HG03469 (cell line): ENCODE measurements around the gene MAN1A1.

Experiments
- ATAC-seq: cut with Tn5 transposase; IDR thresholded peaks from one replicate; pipeline ENCODE4 v1.9.1; 2021; ENCODE audit warnings: mild to moderate bottlenecking, moderate library complexity, moderate number of reproducible peaks; ENCODE audit not compliant: unreplicated experiment

MAN1A1 gene

DNA sequence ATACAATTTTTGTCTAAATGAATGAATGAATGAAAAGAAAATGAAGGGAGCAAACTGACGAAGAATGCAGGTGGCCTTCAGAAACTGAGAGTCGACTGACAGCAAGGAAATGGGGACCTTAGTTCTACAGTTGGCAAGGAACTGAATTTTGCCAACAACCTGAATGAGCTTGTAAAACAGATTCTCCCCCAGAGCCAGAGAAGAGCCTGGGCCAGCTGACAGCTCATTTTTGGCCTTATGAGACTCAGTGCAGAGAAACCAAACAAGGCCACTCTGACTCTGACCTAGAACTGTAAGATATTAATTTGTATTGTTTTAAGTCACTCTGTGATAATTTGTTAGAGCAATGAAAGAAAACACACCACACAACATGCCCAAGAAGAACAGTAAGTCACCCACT is 21.8 kb downstream of the MAN1A1 start:
- ATAC-seq: no peak

DNA sequence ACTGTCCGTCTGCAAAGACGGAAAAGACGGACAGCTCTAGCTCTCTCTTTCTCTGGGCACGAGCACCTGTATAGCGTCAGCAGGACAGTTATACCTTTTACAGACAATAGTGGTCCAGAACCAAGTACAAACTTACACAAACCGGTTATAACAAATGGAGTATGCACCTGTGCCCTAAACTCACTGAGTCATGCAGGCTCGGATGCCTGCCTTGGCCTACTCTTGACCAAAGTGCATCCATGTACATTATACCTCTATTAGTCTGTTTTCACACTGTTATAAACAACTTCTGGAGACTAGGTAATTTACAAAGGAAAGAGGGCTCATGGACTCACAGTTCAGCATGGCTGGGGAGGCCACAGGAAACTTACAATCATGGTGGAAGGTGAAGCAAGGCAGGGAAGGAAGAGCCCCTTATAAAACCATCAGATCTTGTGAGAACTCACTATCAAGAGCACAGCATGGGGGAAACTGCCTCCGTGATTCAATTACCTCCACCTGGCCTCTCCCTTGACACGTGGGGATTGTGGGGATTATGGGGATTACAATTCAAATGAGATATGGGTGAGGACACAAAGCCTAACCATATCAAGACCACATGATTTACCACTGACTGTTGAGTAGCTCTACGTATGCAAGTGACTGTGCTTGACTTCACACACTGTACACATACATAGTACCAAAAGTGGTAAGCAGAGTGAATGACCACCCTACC is 23.1 kb downstream of the MAN1A1 start:
- no peak for ATAC-seq

DNA sequence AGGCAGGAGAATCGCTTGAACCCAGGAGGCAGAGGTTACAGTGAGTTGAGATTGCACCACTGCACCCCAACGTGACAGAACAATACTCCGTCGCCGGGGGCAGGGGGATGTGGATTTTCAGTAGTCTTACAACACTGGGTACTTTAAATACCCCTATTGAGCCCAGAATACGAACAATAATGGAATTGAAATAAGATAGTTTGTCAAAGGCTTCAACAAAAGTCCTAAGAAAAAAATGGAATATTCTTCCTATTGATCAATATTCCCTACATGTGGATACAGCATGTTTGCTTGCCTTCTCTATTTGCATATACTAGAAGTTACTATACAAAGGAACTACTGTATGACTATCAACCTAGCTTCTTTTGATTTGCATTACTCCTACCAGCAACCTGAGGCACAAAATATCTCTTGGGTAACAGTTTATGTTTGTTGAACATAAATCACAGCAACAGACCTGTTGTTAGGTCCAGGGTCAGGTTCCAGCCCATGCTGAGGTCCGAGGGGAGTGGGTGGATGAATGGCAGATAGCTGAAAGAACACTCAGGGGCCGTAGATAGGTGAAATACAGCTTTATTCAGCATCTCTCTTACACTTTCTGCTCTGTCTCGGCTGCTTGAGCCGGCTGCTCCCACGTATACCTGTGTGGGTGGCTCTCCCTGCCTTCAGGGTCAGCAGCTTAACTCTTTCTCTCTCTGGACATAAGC is 23.8 kb downstream of the MAN1A1 start:
- ATAC-seq: no peak

DNA sequence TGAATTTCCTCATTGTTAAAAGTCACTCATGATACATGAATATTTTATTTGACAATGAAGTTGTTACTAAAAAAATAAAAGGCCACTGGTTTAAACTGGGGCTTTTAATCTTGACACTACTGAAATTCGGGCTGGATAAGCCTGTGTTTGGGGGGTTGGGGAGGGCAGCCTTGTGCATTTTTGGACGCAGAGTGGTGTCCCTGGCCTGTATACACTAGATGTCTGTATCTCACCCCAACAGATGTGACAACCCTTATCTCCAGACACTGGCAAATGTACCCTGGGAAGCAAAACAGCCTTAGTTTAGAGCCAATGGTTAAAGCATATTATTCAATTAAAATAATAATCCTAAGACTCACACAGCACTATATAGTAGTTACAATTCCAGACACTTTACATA is 24.8 kb downstream of the MAN1A1 start:
- no peak for ATAC-seq

DNA sequence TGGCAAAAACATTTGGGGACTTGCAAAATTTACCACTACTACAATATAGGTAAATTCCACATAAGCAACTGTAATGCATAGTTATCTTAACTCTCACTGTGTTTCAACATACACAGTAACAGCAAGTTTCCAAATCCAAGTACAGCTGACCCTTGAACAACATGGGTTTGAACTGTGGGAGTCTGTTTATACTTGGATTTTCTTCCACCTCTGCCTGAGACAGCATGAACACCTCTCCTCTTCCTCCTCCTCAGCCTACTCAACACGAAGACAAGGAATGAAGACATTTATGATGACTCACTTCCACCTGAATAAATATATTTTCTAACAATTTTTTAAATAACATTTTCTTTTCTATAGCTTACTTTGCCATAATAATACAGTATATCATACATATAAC is 25.6 kb downstream of the MAN1A1 start:
- no peak for ATAC-seq

DNA sequence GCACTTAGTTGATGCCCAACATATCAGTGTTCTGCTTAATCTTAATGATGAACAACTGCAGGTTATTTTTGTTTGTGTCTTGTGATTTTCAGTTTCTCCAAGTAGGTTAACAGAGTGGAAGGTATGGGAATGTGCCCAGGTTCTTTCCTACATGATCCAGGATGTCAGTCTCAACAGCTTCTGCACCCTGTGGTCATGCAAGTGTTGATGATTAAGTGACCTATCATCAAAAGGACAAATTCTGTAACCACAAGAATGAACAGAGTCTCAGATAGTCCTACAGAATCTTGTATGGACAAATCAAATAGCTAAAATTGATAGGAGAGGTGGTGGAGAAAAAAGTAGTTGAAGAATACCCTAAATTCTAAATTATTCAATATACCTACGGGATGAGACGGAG is 26.1 kb downstream of the MAN1A1 start:
- no peak for ATAC-seq

DNA sequence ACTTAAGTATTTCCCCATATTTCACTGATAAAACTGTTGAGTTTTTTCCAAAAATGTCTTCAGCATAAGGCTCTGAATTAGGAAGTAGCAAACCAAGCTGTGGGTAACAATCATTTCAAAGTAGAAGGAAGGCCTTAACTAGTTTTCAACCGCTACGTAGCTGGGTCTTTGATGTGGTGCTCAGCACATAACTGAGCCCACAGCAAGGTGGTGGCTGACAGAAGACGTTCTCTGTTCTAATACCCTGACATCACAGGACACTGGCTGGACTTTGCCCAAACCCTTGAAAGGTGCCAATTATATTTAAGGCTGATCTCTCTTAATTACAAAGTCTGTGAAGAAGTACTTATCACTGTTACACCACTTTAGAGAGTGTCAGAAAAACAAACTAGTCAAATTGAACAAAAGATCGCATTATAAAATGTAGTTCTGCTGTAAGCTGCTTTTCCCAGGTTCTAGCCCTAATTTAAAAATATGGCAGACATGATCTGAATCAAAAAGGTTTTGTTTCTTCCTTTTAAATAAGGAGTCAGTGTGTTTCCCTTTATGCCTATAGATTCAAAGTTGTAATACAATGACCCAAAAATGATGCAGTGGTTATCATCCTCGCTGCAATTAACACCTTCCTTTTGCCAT is 26.7 kb downstream of the MAN1A1 start:
- ATAC-seq: no peak

DNA sequence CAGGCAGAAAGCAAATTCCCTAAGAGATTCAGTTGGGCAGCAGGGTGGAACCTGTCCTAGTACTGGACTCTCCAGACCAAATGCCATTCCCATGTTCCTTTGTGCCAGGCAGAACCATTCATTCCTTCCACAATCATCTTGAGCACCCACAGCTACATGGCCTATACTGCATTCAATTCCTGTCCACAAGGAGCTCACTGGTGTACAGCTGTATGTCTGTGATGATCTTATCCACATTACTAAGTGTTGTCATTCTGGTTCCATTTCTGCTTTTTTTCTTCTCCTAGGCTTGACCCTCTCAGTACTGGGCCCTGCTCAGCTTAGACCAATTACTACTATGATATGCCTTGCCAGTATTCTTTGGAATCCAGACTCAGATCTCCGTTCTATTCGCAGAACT is 27.5 kb downstream of the MAN1A1 start:
- ATAC-seq: no peak

DNA sequence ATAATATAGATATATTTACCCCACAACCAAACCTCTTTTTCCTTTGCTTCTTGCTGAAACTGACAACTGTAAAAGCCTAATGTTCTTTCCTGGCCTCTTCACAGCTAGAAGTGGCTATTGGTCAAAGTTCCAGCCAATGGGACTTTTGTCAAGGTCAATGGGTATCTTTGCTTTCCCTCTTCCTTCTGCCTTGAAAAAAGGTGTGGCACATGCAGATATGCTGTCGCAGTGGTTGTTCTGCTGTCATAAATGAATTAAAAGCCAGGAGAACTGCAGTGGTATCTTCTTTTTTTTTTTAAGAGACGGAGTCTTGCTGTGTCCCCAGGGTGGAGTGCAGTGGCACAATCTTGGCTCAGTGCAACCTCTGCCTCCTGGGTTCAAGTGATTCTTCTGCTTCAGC is 29.9 kb downstream of the MAN1A1 start:
- ATAC-seq: no peak

DNA sequence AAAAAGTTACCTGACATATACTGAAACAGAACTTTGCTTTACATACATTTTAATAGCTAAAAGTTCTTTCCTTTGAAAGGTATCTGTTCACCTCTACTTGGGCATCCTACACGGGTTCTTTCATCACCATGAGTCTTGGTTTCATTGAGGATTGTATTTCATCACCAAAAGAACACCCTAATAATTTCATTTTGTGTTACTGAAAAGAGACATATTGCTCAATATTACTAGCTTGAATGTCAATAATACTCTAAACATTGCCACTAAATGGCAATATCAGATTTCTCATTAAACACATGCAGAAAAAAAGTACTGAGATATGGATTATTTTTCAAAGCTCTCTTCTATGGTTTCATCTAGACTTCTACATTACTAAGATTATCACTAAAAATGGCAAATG is 30.8 kb downstream of the MAN1A1 start:
- ATAC-seq: no peak

DNA sequence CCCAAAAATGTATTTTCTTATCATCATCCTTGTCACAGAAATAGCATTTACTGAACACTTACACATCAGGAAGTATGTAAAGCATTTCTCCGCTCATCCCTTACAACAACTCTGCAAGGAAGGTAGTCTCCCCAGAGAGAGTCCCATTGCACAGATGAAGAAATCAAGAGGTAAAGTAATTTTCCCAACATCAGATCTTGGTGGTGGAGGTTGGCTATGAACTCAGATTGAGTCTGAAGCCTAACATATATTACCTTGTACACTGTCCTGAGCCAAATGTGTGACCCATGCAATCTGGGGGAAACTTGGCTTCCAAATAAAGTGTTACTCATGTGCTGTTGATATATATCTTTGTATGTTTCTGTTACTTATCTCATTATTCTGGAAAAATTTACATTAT is 31.4 kb downstream of the MAN1A1 start:
- no peak for ATAC-seq

DNA sequence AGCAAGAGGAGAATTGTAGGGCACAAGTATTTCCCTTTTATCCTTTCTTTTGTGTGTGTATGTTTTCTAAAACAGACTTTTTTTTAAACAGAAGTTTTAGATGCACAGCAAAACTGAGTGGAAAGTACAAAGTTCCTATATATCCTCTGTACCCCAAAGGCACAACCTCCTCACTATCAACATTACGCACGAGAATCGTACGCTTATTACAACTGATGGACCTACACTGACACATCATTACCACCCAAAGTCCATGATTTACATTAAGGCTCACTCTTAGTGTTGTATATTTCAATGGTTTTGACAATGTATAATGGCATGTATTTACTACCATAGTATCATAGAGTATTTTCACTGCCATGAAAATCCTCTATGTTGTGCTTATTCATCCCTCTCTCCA is 32.6 kb downstream of the MAN1A1 start:
- no peak for ATAC-seq

DNA sequence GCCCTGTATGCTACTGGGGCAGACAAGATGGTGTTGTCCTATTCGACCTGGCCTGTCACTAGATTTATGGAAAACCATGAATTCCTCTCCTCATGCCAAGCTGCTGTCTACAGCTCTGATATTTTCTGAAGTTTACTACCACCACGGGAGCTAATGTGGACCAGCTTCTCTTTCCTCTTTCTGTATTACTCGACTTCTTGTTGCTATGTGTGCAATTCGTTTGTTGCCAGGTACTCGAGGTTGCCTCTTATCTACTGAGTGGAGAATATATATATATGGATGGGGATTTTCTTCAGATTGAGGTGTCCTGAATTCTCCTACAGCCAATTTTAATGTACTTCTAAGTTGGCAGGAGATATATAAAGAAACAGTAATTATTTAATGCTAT is 34.7 kb downstream of the MAN1A1 start:
- ATAC-seq: peak; percentile 30

DNA sequence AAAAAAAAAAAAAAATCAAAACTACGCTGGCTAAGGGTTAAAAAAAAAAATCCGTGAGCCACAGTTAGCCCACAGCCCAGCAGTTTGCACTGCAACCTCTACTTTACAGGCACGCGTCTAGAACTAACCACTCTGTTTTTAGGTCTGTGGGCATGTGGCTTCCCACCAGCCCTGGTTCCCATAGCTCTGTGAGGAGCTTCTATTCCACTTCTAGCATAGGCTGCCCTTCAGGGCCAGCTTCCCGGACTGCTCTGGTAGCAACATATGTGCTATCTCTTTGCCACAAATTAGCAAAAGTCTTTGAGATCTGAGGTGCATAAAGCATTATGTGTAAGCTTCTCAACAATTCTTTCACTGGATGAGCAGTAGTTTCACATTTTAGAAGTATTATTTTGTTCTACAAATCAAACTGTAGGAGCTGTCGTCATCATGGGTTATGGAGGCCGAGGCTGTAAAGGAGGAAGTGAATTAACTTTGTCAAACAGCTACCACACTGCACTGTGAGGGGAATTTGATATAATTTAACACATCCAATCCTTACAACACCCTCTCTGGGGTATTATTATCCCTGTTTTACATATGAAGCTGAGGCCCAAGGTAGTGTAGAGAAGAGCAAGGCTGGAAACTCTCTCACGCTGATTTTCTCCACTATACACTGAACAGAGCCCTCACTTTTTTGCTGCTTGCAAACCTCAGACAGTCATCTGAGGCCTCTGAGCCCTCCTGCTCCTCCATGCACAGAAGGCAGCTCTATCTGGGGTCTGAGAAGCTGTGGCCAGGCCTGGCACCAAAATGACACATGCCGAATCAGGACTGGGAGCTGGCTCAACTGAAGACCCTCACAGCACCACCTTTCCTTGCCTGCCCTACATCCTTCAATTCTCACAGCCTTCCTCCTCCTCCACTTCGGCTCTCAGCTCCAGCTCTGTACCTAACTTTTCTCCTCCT is 35.4 kb downstream of the MAN1A1 start:
- ATAC-seq: peak; percentile 54

DNA sequence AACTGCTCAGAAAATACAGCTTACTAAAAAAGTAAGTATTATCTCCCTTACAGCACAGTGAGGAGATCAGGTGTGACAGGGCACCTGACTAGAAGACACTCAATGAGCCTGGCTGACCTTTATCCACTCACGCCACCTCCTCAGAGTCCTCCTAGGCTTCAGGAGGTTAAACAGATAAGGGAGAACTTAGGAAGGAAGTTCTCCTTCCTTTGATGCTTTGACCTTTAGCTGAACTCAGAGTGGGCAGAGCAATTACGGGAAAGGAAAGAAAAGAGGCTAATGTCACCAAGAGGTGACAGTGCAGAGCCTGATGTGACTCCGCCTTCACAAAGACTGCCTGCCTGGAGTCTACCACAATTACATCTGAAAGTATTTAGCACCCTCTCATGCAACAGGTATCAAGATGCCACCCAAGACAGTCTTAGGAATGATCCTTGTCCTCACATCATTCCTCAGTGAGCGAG is 36.7 kb downstream of the MAN1A1 start:
- ATAC-seq: peak; percentile 36

DNA sequence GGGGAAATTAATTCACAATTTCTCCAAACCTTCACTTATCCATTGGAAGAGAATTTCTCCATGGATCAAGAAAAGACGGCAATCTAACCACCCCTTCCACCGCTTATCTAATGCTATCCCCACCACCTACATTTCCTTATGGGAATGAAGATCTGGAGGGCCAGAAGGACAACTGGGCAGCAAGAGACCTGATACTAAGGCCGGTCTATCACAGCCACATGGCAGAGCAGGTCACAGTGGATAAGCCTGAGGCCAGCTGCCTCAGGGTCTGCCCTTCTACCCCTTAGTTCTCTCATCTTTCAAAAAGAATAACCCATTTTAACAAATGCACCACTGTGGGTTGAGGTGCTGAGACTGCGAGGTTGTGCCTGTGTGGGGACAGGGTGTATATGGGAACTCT is 37.1 kb downstream of the MAN1A1 start:
- ATAC-seq: no peak

DNA sequence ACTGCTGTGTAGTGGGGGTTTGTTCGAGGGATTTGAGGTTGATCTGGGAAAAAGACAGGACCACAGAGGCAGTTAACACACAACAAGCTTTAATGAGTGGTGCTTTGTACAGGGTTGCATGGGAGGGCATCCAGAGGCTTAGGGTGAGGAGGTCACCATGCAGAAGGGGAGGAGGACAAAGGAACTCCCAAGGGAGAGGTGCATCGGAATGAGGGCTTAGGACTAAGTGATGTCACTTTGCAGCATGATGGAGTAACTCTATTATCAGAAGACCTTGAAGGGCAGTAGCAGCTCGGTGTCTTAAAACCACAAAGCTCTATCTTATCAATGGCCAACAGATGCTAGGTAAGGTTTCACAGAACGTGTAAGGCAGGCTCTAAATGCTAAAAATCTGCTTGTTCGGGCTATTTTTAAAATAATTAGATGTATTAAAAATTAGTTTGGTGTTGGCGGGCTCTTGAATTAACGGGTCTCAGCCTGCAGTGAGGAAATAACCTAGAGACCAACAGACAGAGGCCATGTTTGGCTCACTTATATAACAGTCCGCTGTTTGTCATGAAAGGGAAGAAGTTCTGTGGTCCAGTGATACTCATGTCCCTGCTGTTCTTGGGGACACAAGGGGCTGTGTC is 37.9 kb downstream of the MAN1A1 start:
- no peak for ATAC-seq

DNA sequence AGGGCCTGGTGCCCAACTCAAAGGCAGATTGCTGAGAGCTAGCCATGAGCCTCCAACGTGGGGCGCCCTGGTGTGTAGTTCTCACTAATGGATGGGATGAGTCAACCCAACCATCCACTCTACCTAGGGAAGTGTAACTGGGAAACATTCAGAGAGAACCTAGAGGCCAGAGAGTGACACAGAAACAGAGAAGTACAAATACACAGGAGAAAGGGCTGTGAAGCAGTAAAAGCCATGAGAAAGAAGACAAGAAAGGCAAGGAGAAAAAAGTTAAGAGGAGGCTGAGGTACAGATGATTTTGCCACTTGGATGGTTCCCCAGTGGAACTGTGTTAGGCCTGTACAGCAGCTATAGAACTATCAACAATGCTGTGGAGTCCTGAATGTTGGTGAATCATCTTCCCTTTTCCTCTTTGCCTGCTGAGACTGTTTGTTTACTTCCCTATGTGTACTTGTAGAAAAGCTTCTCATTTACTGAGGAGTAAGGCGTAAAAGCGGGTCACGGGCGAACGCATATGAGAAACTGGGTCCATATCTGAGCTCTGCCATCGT is 39.0 kb downstream of the MAN1A1 start:
- ATAC-seq: no peak

DNA sequence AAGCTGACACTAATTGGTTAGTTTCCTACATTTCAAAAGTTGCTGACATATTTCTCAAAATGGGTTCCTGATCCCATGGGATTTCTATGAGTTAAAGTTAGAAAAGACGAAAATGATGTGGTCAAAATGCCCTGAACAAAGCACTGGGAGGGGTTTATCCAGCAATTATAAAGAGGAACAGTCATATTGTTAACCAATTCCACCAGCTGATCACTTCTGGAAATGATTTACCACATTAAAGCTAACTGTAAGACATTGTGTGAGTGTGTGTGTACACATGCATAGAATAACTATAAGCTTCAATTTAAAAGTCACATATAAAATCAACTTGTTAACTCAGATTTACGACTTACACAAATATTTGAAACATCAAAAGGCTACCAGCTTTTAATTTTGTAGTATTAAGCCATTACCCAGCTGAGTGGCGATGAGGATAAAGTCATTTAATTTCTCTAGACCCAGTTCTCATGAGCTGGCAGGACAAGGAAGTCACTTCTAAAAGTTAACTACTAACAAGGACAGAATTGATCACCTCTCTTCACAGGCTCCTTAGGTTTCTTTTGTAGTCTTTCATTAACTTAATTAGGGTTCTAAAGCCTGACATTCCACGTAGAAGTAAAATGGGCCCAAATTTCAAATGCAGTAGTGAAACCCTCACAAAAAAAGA is 40.4 kb downstream of the MAN1A1 start:
- ATAC-seq: no peak
